Upper lobe of right lung (tissue), 1 donor: Measurements from ENCODE around the gene PLXNB1. TPM values are rescaled to one million over a fixed set of nuclear protein-coding genes. Genes with fewer than 3 reads are reported as not detected.
A peak's percentile ranks its signal among the peaks of the same experiment; 100 is the strongest.
"Not testable (repeated sequence)": the region's sequence is repeated elsewhere in the genome, so short reads cannot be mapped to it uniquely, and the experiment has no call there.

Experiments
- ATAC-seq: fragments of 200-7000 bp; cut with Tn5 transposase; one replicate; pipeline ENCODE4 v1.9.1; 2020; ENCODE audit warnings: mild to moderate bottlenecking, moderate library complexity
- DNase-seq: peaks from one replicate; pipeline ENCODE4 v3.0.0-alpha.2; 2020
- H3K27ac ChIP-seq: fragments of 200-600 bp; one replicate; pipeline ENCODE4 v1.8.0; 2022
- H3K27me3 ChIP-seq: fragments of 200-600 bp; one replicate; pipeline ENCODE4 v1.8.0; 2022; ENCODE audit warnings: mild to moderate bottlenecking
- H3K36me3 ChIP-seq: fragments of 200-600 bp; one replicate; pipeline ENCODE4 v1.8.0; 2022
- H3K4me1 ChIP-seq: fragments of 200-600 bp; one replicate; pipeline ENCODE4 v1.8.0; 2022
- H3K4me3 ChIP-seq: fragments of 200-600 bp; one replicate; pipeline ENCODE4 v1.8.0; 2022; ENCODE audit warnings: mild to moderate bottlenecking
- H3K9me3 ChIP-seq: fragments of 200-600 bp; one replicate; pipeline ENCODE4 v1.8.0; 2022
- CTCF ChIP-seq: fragments of 200-600 bp; IDR thresholded peaks from one replicate; pipeline ENCODE4 v1.8.0; 2022; ENCODE audit warnings: antibody characterized with exemption
- intact Hi-C: fragments of 100-400 bp; cut with DNase I; formaldehyde crosslinking; loops from one replicate; pipeline ENCODE4 v1.11.0; 2022
- total RNA-seq: library from RNA; stranded (reverse); fragmentation: NEBNext Ultra II Directional; extraction: Animal tissue kit (Norgen Biotek cat#: 25700); gene quantifications from one replicate; pipeline ENCODE4 v1.2.1, GENCODE V29; 2021
- donor health status: DM: no; HTN: yes; CAD: no; lungs with severe emphysema.

PLXNB1 gene
- total RNA-seq, 1 donor from 2014 or later: 103 TPM

GRCh38 chr3:48466386-48467109, 36.7 kb upstream of the PLXNB1 start:
- DNase-seq (peak; percentile 68), ATAC-seq (peak; percentile 22)
- H3K36me3 ChIP-seq: peaks cover 36% of the 10 kb centered on the region
- TF ChIP-seq CTCF: no peak
- H3K27me3 ChIP-seq: no peaks in the 10 kb centered on the region
- peaks cover 57% of the 10 kb centered on the region for H3K4me1 ChIP-seq
- H3K9me3 ChIP-seq: no peaks in the 10 kb centered on the region
- peak overlapping the region; percentile 100 for H3K27ac ChIP-seq
- intact Hi-C loops: no loop called here
- H3K4me3 ChIP-seq: peak overlapping the region; percentile 66

- Histone ChIP-seq H3K27ac (peak overlapping the region; percentile 100), H3K4me1 (peaks cover 49% of the 10 kb centered on the region), H3K4me3 (peak overlapping the region; percentile 66), H3K36me3 (peaks cover 43% of the 10 kb centered on the region), H3K27me3 (no peaks in the 10 kb centered on the region), H3K9me3 (no peaks in the 10 kb centered on the region)
- TF ChIP-seq CTCF: peak; percentile 70
- peak; percentile 95 for DNase-seq
- ATAC-seq: peak; percentile 94
- intact Hi-C loops: loop anchor here (2.0 kb wide), 1 partner anchor 83 kb away; no protein-coding TSS in a partner anchor
Measured at GRCh38 chr3:48465531-48466378, 35.9 kb upstream of the PLXNB1 start.

- H3K4me3 ChIP-seq: no peak overlapping the region
- intact Hi-C loops: loop anchor here (2.0 kb wide), 1 partner anchor 84 kb away; no protein-coding TSS in a partner anchor
Measured at GRCh38 chr3:48465237-48465530, 35.3 kb upstream of the PLXNB1 start.

GRCh38 chr3:48464713-48465221, 34.9 kb upstream of the PLXNB1 start:
- Histone ChIP-seq H3K27ac (peak overlapping the region; percentile 100), H3K4me1 (peaks cover 39% of the 10 kb centered on the region), H3K4me3 (no peak overlapping the region), H3K36me3 (peaks cover 49% of the 10 kb centered on the region), H3K9me3 (no peaks in the 10 kb centered on the region), H3K27me3 (no peaks in the 10 kb centered on the region)
- no peak for DNase-seq
- ATAC-seq: no peak
- intact Hi-C loops: loop anchor here (2.0 kb wide), 1 partner anchor 84 kb away; no protein-coding TSS in a partner anchor
- TF ChIP-seq CTCF: no peak

More at GRCh38 chr3:48465237-48465530, 35.3 kb upstream of the PLXNB1 start:
- ATAC-seq: no peak
- Histone ChIP-seq H3K27ac (peak overlapping the region; percentile 100), H3K27me3 (no peaks in the 10 kb centered on the region), H3K4me1 (peaks cover 43% of the 10 kb centered on the region), H3K36me3 (peaks cover 49% of the 10 kb centered on the region), H3K9me3 (no peaks in the 10 kb centered on the region)
- no peak for DNase-seq
- TF ChIP-seq CTCF: no peak

DNA sequence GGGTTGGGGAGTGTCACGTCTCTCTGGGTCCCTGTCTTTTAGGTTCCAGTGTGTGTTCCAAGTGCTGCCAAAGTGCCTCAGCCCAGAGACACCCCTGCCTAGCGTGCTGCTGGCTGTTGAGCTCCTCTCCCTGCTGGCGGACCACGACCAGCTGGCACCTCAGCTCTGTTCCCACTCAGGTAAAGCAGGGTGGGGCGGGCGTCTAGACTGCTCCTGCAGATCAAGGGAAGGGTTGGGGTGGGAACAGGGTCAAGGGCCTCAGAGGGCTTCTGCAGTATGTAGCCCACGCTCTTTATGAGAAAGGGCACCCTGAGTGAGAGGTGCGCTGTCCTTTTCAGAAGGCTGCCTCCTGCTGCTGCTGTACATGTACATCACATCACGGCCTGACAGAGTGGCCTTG, 33.8 kb upstream of the PLXNB1 start:
- no peak for TF ChIP-seq CTCF
- Histone ChIP-seq H3K27me3 (no peaks in the 10 kb centered on the region), H3K9me3 (no peaks in the 10 kb centered on the region), H3K27ac (peak overlapping the region; percentile 100), H3K36me3 (peaks cover 51% of the 10 kb centered on the region), H3K4me3 (no peak overlapping the region), H3K4me1 (peaks cover 31% of the 10 kb centered on the region)
- intact Hi-C loops: loop anchor here (2.0 kb wide), 1 partner anchor 85 kb away; no protein-coding TSS in a partner anchor
- no peak for DNase-seq
- ATAC-seq: no peak

DNA sequence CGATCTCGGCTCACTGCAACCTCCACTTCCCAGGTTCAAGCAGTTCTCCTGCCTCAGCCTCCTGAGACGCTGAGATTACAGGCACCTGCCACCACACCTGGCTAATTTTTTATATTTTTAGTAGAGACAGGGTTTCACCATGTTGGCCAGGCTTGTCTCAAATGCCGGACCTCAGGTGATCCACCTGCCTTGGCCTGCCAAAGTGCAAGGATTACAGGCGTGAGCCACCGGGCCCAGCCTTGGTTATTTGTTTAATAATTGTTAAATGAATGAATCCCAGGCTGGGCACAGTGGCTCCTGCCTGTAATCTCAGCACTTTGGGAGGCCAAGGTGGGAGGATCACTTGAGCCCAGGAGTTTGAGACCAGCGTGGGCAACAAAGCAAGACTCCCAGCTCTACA, 31.9 kb upstream of the PLXNB1 start:
- H3K4me3 ChIP-seq, intact Hi-C loops, H3K27me3 ChIP-seq, H3K27ac ChIP-seq, H3K9me3 ChIP-seq, ATAC-seq, DNase-seq: not testable (repeated sequence)
- peaks cover 11% of the 10 kb centered on the region for H3K4me1 ChIP-seq
- peaks cover 51% of the 10 kb centered on the region for H3K36me3 ChIP-seq
